GM21723 (cell line): ENCODE measurements around the gene LTBP1.
A peak's percentile ranks its signal among the peaks of the same experiment; 100 is the strongest.

ENCODE experiments used
- ATAC-seq: cut with Tn5 transposase; IDR thresholded peaks from one replicate; pipeline ENCODE4 v1.9.1; 2021; ENCODE audit warnings: mild to moderate bottlenecking, moderate library complexity; ENCODE audit not compliant: unreplicated experiment

Gene LTBP1

DNA sequence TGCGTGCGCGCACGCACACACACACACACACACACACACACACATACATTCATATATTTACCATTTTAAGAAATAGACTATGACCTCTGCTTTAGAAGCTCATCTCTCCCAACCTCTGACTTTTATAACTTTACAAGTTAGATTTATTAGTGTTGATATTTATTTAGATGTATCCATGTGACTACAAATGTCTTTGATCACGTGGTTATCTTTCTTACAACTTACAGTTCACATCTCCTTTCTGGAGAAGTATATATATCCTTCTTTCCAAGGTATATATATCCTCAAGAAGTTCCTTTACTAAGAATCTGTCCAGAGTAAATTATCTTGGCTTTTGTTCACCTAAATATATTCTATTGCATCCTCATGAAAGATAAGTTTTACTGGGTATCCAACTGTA, 16.3 kb upstream of the LTBP1 start:
- ATAC-seq = no peak

DNA sequence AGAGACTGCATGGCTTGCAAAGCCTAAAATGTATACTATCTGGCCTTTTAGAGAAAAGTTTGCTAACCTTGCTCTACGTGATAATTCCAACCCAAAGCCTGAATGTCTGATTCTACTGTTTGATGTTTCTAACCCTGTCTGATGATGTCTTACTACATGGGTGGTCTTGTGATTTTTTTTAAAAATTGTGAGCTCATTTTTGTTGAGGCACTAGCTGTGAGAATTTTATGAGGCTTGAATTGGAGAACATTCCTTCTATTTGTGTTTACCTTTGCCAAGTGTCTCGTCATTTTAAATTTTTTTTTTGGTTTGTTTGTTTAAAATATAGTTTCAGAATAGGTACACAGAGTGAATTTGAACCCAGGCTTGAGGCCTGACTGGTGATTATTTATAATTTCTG, 15.2 kb upstream of the LTBP1 start:
- no peak for ATAC-seq

DNA sequence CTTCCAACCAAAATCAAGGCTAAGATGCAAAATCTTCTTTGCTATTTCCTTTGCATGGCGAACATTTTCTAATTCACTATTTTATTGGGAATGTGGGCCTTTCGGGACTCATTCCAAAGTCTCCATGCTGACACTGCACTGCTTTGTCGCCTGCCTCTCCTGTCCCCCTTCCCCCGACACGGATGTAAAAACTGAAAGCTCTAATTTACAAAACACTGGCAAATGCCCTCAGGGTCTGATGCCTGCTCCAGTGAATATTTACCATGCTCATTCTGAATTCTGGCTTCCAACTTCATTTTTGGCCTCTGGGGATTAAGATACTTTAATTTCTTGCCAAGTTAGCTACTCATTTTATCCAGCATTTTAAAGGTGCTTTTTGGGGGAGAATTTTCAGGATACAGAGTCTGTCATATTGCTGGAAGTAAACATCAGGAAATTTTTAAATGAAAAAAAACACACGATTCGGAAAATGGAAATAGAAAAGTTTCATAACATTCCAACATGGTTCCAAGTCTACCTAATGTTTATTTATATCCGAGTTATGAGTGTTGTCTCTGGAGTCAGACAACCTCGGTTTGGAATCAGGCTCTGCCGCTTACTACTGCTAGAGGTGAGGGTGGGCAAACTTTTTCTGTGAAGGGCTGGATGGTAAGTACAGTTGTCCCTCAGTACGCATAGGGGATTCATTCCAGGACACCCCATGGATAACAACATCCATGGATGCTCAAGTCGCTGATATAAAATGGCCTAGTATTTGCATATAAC, 14.6 kb upstream of the LTBP1 start:
- no peak for ATAC-seq

DNA sequence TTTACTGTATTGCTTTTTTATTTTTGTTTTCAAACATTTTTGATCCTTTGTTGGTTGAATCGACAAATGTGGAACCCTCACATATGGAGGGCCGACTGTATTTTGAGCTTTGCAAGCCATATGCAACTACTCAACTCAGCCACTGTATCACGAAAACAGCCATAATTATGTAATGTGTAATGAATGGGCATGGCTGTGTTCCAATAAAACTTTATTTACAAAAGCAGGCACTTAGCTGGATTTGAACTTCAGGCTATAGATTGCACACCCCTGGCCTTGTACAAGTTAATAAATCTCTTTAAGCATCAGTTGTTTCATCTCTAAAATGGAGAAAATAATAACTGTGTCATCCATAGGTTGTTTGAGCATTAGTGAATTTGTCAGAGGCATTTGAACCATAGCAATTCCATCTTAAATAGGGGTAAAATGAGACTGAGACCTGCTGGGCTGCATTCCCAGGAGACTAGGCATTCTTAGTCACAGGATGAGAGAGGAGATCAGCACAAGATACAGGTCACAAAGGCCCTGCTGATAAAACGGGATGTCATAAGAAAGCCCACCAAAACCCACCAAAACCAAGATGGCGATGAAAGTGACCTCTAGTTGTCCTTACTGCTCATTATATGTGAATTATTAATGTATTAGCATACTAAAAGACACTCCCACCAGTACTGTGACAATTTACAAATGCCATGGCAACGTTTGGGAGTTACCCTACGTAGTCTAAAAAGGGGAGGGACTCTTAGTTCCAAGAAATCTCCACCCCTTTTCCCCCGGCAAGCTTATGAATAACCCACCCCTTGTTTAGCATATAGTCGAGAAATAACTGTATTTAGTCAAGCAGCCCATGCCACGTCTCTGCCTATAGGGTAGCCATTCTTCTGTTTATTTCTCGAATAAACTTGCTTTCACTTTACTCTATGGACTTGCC, 13.7 kb upstream of the LTBP1 start:
- ATAC-seq = no peak

DNA sequence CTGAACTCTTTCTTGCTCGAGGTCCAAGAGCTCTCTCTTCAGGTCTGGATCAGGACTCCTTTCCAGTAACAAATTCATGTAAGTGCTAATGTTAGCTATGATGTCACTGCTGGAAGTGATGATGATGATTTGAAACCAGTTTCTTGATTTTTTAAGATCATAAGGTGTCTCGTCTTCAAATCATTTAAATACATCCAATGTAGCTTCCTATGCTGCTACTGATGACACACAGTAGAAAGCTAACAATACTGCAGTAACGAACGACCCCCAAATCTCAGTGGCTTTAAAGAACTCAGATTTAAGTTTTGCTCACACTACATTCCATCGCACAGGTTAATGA, 13.0 kb upstream of the LTBP1 start:
- no peak for ATAC-seq

DNA sequence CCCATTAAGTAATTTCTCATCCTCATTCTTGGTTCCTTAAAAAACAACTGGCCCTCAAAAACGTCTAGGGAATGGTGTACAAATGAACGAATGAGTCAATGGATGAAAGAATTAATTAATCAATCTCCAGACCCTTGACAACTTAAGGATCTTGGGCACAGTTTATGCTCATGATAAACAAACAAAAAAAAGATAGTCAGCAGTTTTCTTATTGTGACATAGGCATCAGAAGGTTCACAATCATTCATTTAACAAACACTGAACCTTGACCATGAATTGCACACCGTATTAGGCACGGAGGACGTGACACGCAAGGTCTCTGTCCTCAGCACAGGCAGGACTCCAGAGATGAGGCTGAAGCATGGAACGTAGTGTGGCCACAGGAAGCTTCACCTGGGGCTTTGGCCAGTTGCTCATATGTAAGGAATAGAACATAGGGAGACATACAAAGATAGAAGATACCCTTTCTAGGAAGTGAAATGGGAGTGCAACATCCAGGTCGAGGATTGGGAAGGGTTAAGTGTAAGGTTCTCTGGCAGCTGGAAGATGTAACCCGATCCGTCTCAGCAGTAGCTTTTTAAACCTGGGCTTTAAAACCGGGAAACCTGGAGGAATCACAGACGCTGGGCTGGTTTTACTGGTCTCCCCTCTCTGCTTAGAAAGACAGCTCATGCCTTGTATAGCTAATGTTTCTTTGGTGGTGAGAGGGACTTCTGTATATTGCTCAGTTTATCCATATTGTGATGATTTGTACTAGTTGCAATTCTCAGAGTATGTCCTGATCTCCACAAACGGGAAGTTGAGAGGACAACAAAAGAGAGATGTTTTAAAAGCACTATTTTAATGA, 8.9 kb upstream of the LTBP1 start:
- no peak for ATAC-seq

DNA sequence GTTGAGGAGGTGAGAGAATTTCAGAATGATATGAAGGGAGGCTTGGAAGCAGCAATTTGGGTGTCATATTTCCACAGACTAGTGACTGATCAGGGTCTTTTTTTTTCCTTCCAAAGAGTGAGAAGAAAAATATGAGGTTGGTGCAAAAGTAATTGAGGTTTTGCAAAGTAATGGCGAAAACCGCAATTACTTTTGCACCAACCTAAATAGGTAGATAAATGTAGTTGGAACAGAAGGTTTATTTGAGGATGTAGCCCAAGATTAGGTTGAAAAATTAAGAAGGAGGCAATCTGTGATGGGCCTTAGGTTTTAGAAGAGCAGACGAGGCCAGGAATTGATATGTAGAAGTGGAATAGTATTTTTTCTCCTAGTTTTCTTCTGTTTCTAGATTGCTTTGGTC, 7.8 kb upstream of the LTBP1 start:
- ATAC-seq = no peak

DNA sequence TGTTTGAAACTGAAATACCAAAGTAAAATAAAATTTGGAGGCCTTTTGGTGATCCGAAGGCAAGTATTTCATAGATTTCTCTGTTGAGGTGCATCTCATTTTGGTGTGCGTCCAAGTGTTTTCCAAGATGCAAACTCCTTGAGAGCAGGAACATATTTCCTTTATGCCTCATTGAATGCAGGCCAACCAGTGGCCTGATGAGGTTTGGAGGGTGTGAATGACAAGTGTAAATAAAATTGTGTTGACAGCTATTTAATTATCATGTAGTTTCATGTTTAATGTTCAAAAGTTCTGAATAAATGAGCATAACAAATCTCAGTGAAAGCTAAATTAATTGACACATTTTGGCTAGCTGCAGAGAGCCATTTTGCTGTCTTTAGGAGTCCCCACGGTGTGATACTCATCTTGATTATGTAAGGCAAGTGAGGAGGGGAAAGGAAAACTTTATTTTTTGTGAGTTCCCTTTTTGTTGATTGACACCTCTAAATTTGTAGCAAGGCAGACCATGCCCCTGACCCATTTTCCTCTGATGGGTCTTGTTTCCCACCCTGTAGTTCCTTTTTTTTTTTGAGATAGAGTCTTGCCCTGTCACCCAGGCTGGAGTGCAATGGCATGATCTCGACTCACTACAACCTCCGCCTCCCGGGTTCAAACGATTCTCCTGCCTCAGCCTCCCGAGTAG, 6.3 kb upstream of the LTBP1 start:
- ATAC-seq = no peak

DNA sequence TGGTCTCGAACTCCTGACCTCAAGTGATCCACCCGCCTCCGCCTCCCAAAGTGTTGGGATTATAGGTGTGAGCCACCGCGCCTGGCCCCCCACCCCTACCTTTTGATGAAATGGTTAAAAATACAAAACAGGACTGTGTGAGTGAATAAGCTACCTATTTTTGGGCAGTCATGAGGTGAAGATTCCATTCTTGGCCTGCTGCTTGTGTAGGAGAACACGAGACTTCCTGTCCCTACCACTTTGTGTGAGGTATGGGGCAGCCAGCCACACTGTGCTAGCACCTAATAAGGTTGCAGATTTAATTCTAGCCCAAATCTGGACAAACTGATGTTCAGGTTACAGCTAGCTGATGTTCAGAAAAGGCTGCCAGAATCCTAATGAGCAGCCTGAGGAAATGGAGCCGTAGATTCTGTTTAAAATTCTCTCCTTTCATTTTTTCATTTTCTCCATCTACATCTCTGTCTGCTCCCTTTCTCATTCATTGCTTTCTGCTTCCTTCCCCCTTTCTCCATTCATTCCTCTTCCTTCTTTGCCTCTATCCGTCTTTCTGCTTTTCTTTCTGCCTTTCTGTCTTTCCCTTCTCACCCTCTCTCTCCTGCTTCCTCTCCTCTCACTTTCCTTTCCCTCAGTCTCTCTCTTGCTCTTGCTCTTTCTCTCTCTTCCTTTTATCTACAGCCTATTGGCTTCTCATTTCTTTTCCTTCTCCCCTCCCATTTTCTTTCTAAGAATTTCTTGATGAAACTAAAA, 4.6 kb upstream of the LTBP1 start:
- no peak for ATAC-seq

DNA sequence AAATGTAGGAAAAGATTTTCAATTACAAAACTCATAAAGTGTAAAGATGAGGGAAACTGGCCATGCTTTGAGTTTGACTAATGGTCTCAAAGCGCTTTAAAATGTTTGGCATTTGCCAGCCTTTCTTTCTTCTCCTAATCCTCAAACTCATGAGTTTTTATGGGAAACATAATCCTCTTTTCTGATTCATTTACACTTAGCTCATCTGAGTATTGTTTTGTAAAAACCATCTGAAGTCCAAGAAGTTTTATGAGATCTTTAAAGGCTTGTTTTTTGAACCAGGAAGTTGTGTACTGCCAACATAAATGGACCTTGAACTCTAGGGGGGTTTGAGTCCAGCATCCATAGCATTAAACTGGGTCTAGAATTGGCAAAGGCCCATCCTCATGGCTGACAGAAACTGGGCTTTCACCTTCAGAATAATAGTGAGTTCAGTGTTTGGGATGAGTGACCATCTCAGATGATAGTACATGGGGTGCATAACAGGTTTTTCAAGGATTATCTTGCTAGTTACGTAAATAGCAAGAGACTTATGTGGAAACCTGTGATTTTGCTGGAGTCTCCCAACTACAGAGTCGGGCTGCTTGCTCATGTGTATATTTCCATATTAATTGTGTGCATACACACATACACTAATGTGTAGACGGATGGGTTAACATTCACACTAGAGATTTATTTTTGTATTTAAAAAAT, 3.8 kb upstream of the LTBP1 start:
- ATAC-seq = no peak

DNA sequence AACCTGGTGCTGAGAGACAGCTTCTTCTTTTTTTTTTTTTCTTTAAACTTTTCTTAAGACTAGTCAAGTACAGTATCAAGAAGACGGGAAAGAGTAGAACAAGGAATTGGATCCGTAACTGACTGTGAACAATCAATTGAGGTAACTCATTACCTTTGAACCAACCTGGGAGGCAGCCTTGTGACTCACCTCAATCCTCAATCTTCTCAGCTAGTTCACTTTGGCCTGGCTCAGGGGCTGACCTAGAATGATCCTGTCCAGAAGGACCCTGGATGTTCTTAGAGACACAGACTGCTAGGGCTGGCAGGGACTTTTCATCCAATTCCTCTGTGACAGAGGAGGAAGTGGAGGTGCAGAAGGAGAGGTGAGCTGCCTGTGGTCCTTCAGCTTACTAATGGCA, 1.5 kb upstream of the LTBP1 start:
- no peak for ATAC-seq

DNA sequence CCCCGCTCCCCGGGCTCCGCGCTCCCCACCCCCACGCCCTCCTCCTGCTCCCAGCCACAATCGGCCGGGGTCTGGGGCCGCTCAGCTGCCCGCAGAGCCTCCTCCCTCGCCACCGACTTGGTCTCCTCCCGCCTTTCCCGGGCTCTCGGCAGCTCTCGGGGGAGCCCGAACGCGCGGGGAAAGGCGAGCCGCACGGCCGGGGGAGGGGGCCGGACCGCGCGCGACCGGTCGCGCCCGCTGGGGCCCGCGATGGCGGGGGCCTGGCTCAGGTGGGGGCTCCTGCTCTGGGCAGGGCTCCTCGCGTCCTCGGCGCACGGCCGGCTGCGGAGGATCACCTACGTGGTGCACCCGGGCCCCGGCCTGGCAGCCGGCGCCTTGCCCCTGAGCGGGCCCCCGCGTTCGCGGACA, 327 bp downstream of the LTBP1 start:
- ATAC-seq = peak; percentile 29

DNA sequence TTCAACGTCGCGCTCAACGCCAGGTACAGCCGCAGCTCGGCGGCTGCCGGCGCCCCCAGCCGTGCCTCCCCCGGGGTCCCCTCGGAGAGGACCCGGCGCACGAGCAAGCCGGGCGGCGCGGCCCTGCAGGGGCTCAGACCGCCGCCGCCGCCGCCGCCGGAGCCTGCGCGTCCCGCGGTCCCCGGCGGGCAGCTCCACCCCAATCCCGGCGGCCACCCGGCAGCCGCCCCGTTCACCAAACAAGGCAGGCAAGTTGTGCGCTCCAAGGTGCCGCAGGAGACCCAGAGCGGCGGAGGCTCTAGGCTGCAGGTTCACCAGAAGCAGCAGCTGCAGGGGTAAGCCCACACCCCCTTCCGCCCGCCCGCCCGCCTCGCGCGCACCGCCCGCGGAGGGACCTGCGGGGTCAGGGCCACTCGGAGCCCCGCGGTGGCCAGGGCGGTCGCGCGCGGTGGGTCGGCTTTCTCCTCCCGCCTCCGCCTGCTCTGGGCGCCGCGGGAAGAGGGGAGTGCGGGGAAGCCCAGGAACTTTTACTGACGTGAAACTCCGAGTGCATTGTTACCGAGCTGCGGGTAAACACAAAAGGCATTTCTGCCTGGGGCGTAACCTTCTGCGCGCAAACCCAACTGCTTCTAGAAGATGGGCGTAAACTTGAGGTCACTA, 861 bp downstream of the LTBP1 start:
- ATAC-seq = peak; percentile 39

DNA sequence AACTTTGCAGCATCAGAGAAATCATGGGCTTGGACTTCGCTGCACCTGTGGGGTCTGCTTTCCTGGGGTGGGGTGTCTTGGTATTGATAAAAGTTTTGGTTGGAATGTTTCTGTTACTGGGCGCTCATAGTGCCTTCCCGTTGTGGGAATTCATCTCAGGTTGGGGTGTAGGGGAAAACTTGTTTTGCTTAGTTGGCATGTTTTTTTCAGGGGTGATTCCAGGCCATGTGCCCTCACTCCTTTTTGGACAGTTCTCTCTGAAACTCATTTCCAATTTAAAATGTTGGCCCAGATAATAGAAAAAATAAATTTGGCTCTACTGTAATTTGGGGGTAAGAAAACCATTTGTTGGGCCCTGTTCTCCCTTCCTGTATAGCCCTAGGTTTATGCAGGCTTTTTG, 1.5 kb downstream of the LTBP1 start:
- no peak for ATAC-seq

DNA sequence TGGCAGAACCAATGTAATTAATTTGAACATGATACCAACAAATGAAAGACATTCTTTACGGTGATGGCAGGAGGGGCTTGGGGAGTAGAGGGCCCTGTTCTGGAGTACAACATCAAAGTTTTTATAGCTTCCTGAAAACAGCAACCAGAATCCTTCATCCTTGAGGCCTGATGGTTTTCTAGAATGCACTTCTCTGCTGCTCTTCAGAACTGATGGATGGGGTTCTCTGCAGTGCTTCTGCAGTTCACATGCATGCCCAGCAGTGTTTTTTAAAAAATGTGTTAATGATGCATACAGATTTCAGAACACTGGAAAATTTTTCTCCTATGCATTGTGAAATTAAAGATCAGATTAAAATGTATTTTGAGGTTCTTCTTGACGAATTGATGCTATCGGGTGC, 2.5 kb downstream of the LTBP1 start:
- ATAC-seq = no peak

DNA sequence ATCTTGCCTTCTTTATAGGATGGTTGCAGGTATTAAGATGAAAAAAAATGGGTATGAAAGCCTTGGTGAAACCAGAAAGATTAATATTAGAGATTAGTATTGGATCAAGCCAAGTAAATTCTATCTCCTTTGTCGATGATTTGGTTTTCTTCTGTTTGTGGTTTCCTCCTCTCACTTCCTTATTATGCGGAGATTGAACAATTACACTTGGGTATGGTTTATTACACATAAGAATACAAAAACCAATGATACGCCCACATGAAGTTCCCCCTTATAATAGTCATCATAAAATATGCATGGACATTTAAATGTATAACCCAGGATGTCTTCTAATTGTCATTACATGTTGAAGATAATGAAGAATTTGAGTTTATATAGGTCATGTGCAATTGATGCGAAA, 4.9 kb downstream of the LTBP1 start:
- no peak for ATAC-seq

DNA sequence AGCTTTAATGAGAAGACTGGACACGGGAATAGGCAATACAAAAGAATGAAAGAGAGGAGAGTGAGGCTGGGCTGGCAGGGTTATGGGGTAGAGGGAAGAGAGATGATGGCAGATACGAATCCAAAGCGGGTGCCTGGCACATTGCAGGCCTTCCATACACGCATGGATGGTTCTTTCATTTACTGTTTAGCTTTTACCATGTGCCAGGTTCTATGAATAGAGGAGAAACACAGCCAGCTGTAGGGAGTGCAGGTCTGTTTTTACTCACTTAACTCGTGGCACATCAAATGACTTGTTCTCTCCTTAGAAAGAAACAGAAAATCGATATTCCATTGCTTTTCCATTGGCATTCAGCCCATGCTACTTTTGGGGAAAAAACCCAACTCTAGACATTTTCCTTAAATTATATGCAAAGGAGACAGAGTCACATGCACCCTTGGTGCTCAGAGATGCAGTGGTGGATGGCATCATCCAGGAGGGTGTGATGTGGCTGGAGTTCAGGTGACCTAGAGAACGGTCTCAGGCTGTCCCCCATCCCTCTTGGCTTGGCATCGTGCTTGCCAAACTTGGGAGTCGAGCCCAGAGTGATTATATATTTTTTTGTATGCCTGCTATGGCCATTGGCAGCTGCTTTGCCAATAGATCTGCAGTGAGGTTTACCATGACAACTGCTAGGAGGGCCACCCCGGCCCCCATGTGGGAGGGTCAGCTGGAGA, 6.2 kb downstream of the LTBP1 start:
- ATAC-seq = no peak

DNA sequence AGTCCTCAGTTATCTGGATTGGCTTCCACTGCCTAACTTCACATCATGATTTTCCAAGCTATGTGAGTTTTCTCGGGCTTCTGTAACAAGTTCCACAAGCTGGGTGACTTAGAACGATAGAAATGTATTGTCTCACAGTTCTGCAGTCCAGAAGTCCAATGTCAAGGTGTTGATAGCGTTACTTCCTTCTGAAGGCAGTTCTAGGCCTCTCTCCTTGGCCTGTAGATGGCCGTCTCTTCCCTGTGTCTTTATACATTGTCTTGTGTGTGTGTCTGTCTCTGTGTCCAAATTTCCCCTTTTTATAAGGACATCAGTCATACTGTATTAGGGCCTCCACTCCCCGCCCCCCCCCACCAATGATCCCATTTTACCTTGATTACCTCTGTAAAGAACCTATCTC, 7.5 kb downstream of the LTBP1 start:
- no peak for ATAC-seq
